ENCODE measurements around the gene DCTN5.
"Not testable (repeated sequence)": the region's sequence is repeated elsewhere in the genome, so short reads cannot be mapped to it uniquely, and the experiment has no call there.

DCTN5 gene

DNA sequence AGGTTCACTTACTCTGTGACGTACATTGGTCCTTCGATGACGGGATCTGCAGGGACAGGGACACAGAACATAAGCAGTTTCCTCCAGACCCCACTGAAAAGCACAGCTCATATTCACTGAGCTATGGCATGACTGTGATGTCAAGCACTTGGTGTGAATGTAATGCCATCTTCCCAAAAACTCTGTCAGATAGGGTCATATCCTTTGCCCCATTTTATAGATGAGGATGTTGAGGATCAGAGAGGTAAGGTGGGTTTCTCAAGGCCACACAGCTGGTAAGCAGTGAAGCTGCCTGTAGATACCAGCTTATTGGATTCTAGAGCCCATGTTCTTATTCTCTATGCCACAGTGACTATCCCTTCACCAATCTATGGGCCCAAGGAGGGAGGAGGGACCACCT is 69.2 kb downstream of the DCTN5 start:
- peaks cover 14% of the 10 kb centered on the region for H3K9me3 Mint-ChIP-seq
- DNase-seq: no peak
- H3K27me3 Mint-ChIP-seq: peaks cover 75% of the 10 kb centered on the region
- CTCF ChIA-PET: no interaction called here
- peaks cover 2% of the 10 kb centered on the region for H3K36me3 Mint-ChIP-seq
- no peak overlapping the region for H3K4me3 Mint-ChIP-seq
- no peaks in the 10 kb centered on the region for H3K4me1 Mint-ChIP-seq
- no peak overlapping the region for H3K27ac Mint-ChIP-seq

DNA sequence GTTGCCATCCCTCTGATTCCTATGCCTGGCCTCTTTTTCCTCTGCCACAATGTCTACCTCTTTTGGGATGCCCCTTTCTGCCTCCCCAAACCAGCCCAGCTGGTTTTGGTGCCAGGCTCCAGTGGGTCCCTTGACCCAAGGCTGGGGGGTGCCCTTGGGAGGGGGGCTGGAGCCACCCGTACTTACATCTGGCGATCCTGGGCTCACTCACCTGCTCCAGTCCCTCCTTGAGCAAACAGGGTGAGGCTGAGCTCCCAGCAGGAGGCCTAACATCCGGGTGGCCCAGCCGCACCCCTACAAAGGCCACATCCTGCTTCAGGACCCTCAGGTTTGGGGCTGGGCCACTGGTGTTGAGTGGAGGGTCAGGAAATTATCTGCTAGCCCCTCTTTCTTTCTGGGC is 70.5 kb downstream of the DCTN5 start:
- Mint-ChIP-seq H3K4me3 (no peak overlapping the region), H3K27ac (no peak overlapping the region), H3K4me1 (no peaks in the 10 kb centered on the region), H3K36me3 (peaks cover 2% of the 10 kb centered on the region), H3K9me3 (peaks cover 14% of the 10 kb centered on the region), H3K27me3 (peaks cover 73% of the 10 kb centered on the region)
- DNase-seq: no peak
- CTCF ChIA-PET: no interaction called here

DNA sequence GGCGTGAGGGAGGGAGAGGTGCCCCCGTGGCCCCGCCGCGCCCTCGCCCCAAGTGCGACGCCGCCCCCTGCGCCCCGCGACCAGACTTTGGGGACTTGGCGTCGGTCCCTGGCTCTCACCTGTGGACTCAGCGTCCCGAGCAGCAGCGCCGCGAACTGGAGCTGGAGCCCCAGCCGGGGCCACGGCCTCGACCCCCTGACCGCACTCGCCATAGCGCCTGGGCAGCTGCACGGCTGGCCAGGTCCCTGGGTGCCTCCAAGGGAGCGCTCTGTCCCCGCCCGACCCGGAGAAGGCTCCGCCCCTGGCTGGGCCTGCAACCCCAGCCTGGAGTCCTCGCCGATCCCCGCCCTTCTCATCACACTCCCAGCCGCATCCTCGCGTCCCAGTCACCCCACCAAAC is 71.7 kb downstream of the DCTN5 start, which contains the start of gene ERN2:
ERN2 (minus strand) TSS at position 247 of the 400 bp plus-strand sequence; CDS start at position 212, 35 bp downstream.
- H3K27me3 Mint-ChIP-seq: peaks cover 83% of the 10 kb centered on the region
- peaks cover 2% of the 10 kb centered on the region for H3K36me3 Mint-ChIP-seq
- H3K9me3 Mint-ChIP-seq: peaks cover 14% of the 10 kb centered on the region
- CTCF ChIA-PET: interaction anchor here (0.5 kb wide), 1 partner anchor 1045 kb away, joined by 3 read pairs; no protein-coding TSS in a partner anchor
- H3K4me1 Mint-ChIP-seq: no peaks in the 10 kb centered on the region
- H3K27ac Mint-ChIP-seq: no peak within 1 kb of the TSS
- no peak for DNase-seq
- no peak within 1 kb of the TSS for H3K4me3 Mint-ChIP-seq

DNA sequence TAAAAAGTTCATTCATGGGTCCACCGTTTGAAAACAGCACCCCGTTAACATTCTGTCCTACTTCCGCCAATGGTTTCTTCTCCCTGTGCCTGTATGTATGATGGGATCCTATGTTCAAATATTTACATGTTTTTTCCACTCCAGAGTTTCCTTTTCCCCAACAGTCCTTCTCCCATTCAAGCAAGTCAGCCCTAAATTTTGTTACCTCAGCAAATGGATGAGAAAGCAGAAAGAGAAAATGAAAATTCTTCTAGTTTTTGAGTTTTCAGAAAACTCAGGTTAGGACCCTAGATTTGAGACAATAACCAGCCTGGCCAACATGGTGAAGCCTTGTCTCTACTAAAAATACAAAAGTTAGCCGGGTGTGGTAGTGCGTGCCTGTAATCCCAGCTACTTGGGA is 75.2 kb downstream of the DCTN5 start:
- Mint-ChIP-seq H3K4me3 (no peak overlapping the region), H3K27me3 (peaks cover 68% of the 10 kb centered on the region), H3K36me3 (peaks cover 2% of the 10 kb centered on the region), H3K27ac (no peak overlapping the region), H3K9me3 (peaks cover 2% of the 10 kb centered on the region), H3K4me1 (no peaks in the 10 kb centered on the region)
- CTCF ChIA-PET: no interaction called here
- no peak for DNase-seq

DNA sequence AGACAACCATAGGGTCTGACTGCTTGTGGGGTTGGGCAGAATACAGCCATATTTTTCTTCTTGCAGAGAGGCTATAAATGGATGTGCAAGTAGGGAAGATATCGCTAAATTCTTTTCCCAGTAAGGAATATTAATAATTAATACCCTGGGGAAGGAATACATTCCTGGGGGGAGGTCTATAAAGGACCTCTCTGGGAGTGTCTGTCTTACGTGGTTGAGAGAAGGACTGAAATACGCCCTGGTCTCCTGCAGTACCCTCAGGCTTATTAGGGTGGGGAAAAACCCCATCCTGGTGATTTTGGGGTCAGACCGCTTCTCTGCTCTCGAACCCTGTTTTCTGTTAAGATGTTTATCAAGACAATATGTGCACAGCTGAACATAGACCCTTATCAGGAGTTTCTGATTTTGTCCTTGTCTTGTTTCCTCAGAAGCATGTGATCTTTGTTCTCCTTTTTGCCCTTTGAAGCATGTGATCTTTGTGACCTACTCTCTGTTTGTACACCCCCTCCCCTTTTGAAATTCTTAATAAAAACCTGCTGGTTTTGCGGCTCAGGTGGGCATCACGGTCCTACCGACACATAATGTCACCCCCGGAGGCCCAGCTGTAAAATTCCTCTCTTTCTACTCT is 81.5 kb downstream of the DCTN5 start:
- H3K4me3 Mint-ChIP-seq, CTCF ChIA-PET, H3K36me3 Mint-ChIP-seq, DNase-seq, H3K4me1 Mint-ChIP-seq, H3K9me3 Mint-ChIP-seq, H3K27ac Mint-ChIP-seq: not testable (repeated sequence)
- H3K27me3 Mint-ChIP-seq: peaks cover 23% of the 10 kb centered on the region

GRCh38 chr16:23724096-23724784 is 83.0 kb downstream of the DCTN5 start:
- H3K36me3 Mint-ChIP-seq: no peaks in the 10 kb centered on the region
- H3K4me1 Mint-ChIP-seq: peaks cover 2% of the 10 kb centered on the region
- CTCF ChIA-PET: interaction anchor here (0.6 kb wide), 1 partner anchor 1182 kb away, joined by 3 read pairs; no protein-coding TSS in a partner anchor
- H3K27ac Mint-ChIP-seq: no peak overlapping the region
- no peak for DNase-seq
- H3K27me3 Mint-ChIP-seq: peaks cover 17% of the 10 kb centered on the region
- H3K9me3 Mint-ChIP-seq: peaks cover 4% of the 10 kb centered on the region
- no peak overlapping the region for H3K4me3 Mint-ChIP-seq

- Mint-ChIP-seq H3K27me3 (peaks cover 18% of the 10 kb centered on the region), H3K27ac (no peak overlapping the region), H3K4me3 (no peak overlapping the region), H3K4me1 (peaks cover 2% of the 10 kb centered on the region), H3K36me3 (no peaks in the 10 kb centered on the region), H3K9me3 (peaks cover 4% of the 10 kb centered on the region)
- CTCF ChIA-PET: interaction anchor here (0.6 kb wide), 1 partner anchor 1182 kb away, joined by 3 read pairs; no protein-coding TSS in a partner anchor
- no peak for DNase-seq
These were observed 83.5 kb downstream of the DCTN5 start for GRCh38 chr16:23724785-23725131.

GRCh38 chr16:23726710-23727109 is 85.4 kb downstream of the DCTN5 start:
- Mint-ChIP-seq H3K4me3 (no peak overlapping the region), H3K27ac (no peak overlapping the region), H3K4me1 (peaks cover 2% of the 10 kb centered on the region), H3K36me3 (no peaks in the 10 kb centered on the region), H3K27me3 (peaks cover 21% of the 10 kb centered on the region), H3K9me3 (peaks cover 4% of the 10 kb centered on the region)
- DNase-seq: no peak
- CTCF ChIA-PET: interaction anchor here (0.7 kb wide), 1 partner anchor 9 kb away, joined by 4 read pairs; no protein-coding TSS in a partner anchor
